Thyroid gland (tissue), 4 donors: ENCODE measurements around the gene SERBP1.

Experiments
- CTCF ChIP-seq, 6 experiments: fragments of 200-600 bp in 3 of 6; fragments of 450-650 bp in 3 of 6; sonication (generic) in 3 of 6; IDR thresholded peaks; one replicate each; pipeline ENCODE4 v1.5.1; 2016 to 2019; ENCODE audit warnings: antibody characterized with exemption in 6 of 6, mild to moderate bottlenecking in 2 of 6, inconsistent platforms in 1 of 6, moderate library complexity in 1 of 6
- POLR2A ChIP-seq, 2 donors: fragments of 450-650 bp; IDR thresholded peaks; one replicate each; pipeline ENCODE4 v1.6.1; 2017; ENCODE audit warnings: antibody characterized with exemption in 2 of 2, mild to moderate bottlenecking in 2 of 2, moderate library complexity in 1 of 2

GRCh38 chr1:67382292-67382691 lies 47.9 kb downstream of the SERBP1 start:
- TF ChIP-seq CTCF (IDR thresholded peaks at IDR 0.05) (no peak), POLR2A (IDR thresholded peaks at IDR 0.05) (no peak)
